HUES64 (cell line): ENCODE measurements around the gene LILRA2.
"Not testable (repeated sequence)": the region's sequence is repeated elsewhere in the genome, so short reads cannot be mapped to it uniquely, and the experiment has no call there.

ENCODE experiments used
- H3K27ac ChIP-seq: 2 replicates; pipeline ENCODE4 v1.7.0; 2013; ENCODE audit warnings: low read depth, low read length, inconsistent platforms
- H3K27me3 ChIP-seq: 2 replicates; pipeline ENCODE4 v1.6.1; 2013; ENCODE audit warnings: mild to moderate bottlenecking, low read length; ENCODE audit not compliant: insufficient read depth
- H3K36me3 ChIP-seq: 2 replicates; pipeline ENCODE4 v1.6.1; 2013; ENCODE audit warnings: mild to moderate bottlenecking, low read length; ENCODE audit not compliant: insufficient read depth
- H3K4me1 ChIP-seq: 2 replicates; pipeline ENCODE4 v1.6.1; 2013; ENCODE audit warnings: mild to moderate bottlenecking, low read length, moderate library complexity; ENCODE audit not compliant: insufficient read depth
- H3K4me3 ChIP-seq: 2 replicates; pipeline ENCODE4 v1.5.1; 2013; ENCODE audit warnings: mild to moderate bottlenecking, low read length, moderate library complexity
- H3K9ac ChIP-seq: 2 replicates; pipeline ENCODE4 v1.6.1; 2013; ENCODE audit warnings: mild to moderate bottlenecking, low read depth, low read length
- H3K9me3 ChIP-seq: 2 replicates; pipeline ENCODE4 v1.6.1; 2013; ENCODE audit warnings: low read depth, low read length; ENCODE audit not compliant: insufficient read depth
- WGBS: fragments of 150-250, 120-280 bp; methylation state at CpG from one replicate; pipeline ENCODE4 v1.1.7; 2013; ENCODE audit warnings: missing lambda C conversion rate; 5-methylcytosine and 5-hydroxymethylcytosine counted together

LILRA2 gene

DNA sequence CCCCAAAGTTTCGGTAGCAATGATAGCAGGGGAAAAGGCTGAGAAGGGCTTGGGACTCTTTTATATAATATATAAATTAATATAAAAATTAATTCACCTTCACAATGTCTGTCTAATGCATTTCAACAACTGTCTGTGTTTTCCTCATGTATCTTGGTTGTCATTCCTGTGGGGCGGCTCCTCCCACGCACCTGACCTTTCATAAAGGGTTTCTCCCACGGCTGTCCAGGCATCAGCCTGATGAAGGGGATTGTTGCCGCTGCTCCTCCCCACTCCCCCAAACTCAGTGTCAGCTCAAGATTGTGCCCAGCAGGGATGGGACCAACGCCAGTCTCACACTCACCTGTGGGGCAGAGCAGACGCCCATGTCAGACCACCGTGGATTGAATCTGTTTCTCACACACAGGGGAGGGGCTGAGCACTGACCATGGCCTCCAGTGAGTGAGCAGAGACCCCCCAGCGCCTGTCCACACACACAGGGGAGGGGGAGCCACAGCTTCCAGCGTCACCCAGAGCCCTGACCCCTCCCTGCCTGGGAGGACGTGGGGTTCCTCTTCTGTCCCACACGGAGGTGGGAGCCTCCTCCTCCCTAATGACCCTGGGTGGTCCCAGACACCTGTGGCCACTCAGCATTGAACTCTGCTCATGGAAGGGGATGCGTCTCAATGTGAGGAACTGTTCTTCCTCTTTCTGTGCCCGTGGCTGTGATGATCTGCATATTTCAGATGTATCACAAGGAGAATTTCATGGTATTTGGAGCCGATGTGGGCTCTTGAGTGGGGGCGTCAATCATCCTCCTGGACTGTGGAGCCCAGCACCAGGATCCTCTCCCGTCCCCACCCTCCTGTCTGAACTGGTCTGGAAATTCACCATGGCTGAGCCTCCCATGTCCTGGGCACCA, 1.6 kb upstream of the LILRA2 start:
- 69% methylated on average over 17 of the region's 17 CpGs for WGBS
- not testable (repeated sequence) for H3K27me3 ChIP-seq

GRCh38 chr19:54572696-54573311, 786 bp upstream of the LILRA2 start:
- H3K36me3 ChIP-seq = no peaks in the 10 kb centered on the region
- WGBS = 93% methylated on average over 8 of the region's 9 CpGs
- H3K9ac ChIP-seq = no peak overlapping the region
- H3K4me1 ChIP-seq = no peaks in the 10 kb centered on the region
- no peaks in the 10 kb centered on the region for H3K27me3 ChIP-seq
- H3K9me3 ChIP-seq = peaks cover 84% of the 10 kb centered on the region
- H3K27ac ChIP-seq = no peak overlapping the region
- H3K4me3 ChIP-seq = no peak overlapping the region

More for the DNA sequence above, 1.6 kb upstream of the LILRA2 start:
- not testable (repeated sequence) for H3K4me3 ChIP-seq, H3K27ac ChIP-seq, H3K36me3 ChIP-seq, H3K9ac ChIP-seq, H3K4me1 ChIP-seq
- H3K9me3 ChIP-seq = peaks cover 83% of the 10 kb centered on the region

GRCh38 chr19:54574051-54574450, 461 bp downstream of the LILRA2 start:
- Histone ChIP-seq H3K9ac (no peak overlapping the region), H3K4me1 (no peaks in the 10 kb centered on the region), H3K4me3 (no peak overlapping the region), H3K36me3 (no peaks in the 10 kb centered on the region), H3K27ac (no peak overlapping the region), H3K27me3 (no peaks in the 10 kb centered on the region), H3K9me3 (peaks cover 78% of the 10 kb centered on the region)
- 43% methylated on average over 4 of the region's 4 CpGs for WGBS

DNA sequence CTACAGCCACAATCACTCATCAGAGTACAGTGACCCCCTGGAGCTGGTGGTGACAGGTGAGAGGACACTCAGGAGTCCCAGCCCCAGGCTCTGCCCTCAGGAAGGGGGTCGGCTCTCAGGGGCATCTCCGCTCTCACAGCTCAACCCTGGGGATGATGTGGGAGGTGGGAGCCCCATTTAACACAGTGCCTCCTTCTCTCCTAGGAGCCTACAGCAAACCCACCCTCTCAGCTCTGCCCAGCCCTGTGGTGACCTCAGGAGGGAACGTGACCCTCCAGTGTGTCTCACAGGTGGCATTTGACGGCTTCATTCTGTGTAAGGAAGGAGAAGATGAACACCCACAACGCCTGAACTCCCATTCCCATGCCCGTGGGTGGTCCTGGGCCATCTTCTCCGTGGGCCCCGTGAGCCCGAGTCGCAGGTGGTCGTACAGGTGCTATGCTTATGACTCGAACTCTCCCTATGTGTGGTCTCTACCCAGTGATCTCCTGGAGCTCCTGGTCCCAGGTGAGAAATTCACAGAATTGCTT, 1.0 kb downstream of the LILRA2 start:
- Histone ChIP-seq H3K27ac (no peak overlapping the region), H3K4me1 (no peaks in the 10 kb centered on the region), H3K4me3 (no peak overlapping the region), H3K9ac (no peak overlapping the region), H3K36me3 (no peaks in the 10 kb centered on the region), H3K27me3 (no peaks in the 10 kb centered on the region), H3K9me3 (peaks cover 73% of the 10 kb centered on the region)
- 68% methylated on average over 12 of the region's 12 CpGs for WGBS

DNA sequence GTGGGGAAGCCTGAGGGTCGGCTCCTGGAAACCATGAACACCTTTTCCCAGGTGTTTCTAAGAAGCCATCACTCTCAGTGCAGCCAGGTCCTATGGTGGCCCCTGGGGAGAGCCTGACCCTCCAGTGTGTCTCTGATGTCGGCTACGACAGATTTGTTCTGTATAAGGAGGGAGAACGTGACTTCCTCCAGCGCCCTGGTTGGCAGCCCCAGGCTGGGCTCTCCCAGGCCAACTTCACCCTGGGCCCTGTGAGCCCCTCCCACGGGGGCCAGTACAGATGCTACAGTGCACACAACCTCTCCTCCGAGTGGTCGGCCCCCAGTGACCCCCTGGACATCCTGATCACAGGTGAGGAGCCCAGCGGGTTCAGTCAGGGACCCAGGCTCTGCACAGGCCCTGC, 1.6 kb downstream of the LILRA2 start:
- peaks cover 67% of the 10 kb centered on the region for H3K9me3 ChIP-seq
- not testable (repeated sequence) for H3K27ac ChIP-seq, H3K27me3 ChIP-seq, H3K9ac ChIP-seq, H3K4me3 ChIP-seq, H3K4me1 ChIP-seq, H3K36me3 ChIP-seq
- WGBS = 81% methylated on average over 9 of the region's 9 CpGs

DNA sequence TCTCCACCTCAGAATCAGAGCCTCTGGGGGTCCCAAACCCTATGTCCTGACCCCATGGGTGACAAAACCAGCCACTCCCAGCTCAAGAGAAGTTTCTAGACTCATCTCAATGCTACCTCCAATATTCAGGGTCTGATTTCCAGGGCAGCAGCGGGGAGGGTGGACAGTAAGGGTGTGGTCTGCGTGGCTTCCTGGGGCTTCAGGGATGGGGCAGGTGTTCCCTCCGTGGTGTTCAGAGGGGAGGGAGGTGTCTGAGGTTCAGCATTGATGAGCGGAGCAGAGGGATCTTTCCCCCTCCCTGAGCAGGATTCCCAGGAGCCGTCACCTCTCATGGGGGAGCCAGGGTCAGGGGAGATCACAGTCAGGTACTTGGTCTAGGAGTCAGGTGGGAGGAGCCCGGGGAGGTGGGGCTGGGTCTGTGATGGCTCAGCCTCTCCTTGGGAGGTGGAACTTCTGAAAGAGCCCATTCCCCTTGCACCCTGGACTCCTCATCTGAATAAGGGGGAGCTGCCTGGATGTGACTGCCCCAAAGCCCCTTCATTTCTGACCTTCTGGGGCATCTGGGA, 2.9 kb downstream of the LILRA2 start:
- Histone ChIP-seq H3K36me3 (no peaks in the 10 kb centered on the region), H3K4me3 (no peak overlapping the region), H3K4me1 (no peaks in the 10 kb centered on the region), H3K9me3 (peaks cover 54% of the 10 kb centered on the region), H3K9ac (no peak overlapping the region), H3K27ac (no peak overlapping the region), H3K27me3 (no peaks in the 10 kb centered on the region)
- 53% methylated on average over 6 of the region's 6 CpGs for WGBS

DNA sequence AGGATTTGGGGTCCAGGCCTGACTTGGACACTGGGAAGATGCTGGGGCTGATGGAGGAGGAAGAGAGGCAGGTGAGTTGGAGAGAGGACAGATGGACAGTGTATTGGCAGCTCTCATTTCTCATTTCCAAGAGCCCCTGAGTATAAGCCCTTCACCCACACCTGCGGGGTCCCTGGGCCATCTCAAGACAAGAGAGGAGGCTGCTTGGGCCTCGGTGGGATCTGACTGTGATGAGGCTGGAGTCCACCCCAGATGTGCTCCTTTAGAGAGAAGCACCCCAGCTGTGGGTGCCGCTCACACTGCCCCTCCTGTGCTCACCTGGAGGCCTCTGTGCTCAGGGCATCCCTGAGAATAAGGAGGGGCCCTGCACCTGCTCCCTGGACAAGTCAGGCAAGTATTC, 3.7 kb downstream of the LILRA2 start:
- WGBS = 55% methylated on average over 3 of the region's 3 CpGs
- Histone ChIP-seq H3K9ac (no peak overlapping the region), H3K36me3 (no peaks in the 10 kb centered on the region), H3K4me1 (no peaks in the 10 kb centered on the region), H3K27ac (no peak overlapping the region), H3K4me3 (no peak overlapping the region), H3K9me3 (peaks cover 47% of the 10 kb centered on the region), H3K27me3 (no peaks in the 10 kb centered on the region)

DNA sequence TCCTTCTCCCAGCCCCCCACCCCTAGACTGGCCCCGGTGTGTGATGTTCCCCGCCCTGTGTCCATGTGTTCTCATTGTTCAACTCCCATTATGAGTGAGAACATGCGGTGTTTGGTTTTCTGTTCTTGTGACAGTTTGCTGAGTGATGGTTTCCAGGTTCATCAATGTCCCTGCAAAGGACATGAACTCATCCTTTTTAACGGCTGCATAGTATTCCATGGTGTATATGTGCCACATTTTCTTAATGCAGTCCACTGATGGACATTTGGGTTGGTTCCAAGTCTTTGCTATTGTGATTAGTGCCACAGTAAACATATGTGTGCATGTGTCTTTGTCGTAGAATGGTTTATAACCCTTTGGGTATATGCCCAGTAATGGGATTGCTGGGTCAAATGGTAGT, 4.7 kb downstream of the LILRA2 start:
- not testable (repeated sequence) for H3K27ac ChIP-seq, H3K27me3 ChIP-seq, H3K9ac ChIP-seq, H3K4me3 ChIP-seq, H3K4me1 ChIP-seq, H3K36me3 ChIP-seq
- WGBS = 90% methylated on average over 5 of the region's 5 CpGs
- H3K9me3 ChIP-seq = peaks cover 44% of the 10 kb centered on the region

DNA sequence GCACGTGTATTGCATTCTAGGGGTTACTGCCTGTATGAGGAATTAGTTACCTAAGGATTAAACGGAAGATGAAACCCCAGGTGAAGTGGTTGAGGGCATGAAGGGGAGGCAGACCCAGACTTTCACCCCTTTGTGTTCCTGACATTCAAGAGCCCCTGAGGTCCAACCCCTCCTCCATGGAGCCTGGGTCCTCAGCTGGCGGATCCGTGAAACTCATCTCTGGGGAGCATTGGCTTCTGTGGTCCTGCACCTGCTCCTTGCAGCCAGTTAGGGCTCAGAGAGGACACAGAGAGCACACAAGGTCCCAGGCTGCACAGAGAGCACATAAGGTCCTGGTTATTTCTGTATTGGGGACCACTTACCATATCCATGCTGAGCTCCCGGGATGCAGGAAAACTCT, 12.8 kb downstream of the LILRA2 start:
- Histone ChIP-seq H3K9me3 (peaks cover 65% of the 10 kb centered on the region), H3K4me1 (no peaks in the 10 kb centered on the region), H3K4me3 (no peak overlapping the region), H3K9ac (no peak overlapping the region), H3K27ac (no peak overlapping the region), H3K36me3 (no peaks in the 10 kb centered on the region), H3K27me3 (no peaks in the 10 kb centered on the region)
- 76% methylated on average over 5 of the region's 5 CpGs for WGBS

DNA sequence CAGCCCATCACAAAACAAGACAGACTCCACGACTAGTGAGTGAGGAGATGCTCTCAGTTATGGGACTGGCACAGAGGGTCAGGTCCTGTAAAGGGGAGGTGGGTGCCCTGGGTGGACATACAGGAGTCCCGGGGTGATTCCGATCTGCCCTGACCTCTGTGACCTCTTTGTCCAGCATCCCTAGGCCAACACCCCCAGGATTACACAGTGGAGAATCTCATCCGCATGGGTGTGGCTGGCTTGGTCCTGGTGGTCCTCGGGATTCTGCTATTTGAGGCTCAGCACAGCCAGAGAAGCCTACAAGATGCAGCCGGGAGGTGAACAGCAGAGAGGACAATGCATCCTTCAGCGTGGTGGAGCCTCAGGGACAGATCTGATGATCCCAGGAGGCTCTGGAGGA, 13.4 kb downstream of the LILRA2 start:
- H3K36me3 ChIP-seq = no peaks in the 10 kb centered on the region
- no peak overlapping the region for H3K9ac ChIP-seq
- H3K27ac ChIP-seq = no peak overlapping the region
- H3K27me3 ChIP-seq = no peaks in the 10 kb centered on the region
- no peak overlapping the region for H3K4me3 ChIP-seq
- H3K4me1 ChIP-seq = no peaks in the 10 kb centered on the region
- 65% methylated on average over 7 of the region's 7 CpGs for WGBS
- peaks cover 70% of the 10 kb centered on the region for H3K9me3 ChIP-seq

DNA sequence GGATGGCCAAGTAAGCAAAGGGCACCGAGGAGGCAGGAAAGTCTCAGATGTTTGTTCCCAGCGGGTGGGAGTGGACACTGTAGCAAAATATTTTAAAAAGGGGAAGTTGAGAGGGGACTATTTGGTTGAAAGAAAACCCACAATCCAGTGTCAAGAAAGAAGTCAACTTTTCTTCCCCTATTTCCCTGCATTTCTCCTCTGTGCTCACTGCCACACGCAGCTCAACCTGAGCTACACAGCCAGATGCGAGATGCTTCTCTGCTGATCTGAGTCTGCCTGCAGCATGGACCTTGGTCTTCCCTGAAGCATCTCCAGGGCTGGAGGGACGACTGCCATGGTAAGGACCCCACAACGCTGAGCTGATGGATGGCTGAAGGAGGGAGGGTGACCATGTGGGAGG, 19.9 kb downstream of the LILRA2 start, which contains the start of gene LILRA1:
TSS of gene LILRA1 (plus strand) at position 188 of the 400 bp plus-strand sequence. CDS start 613 bp downstream, outside the sequence.
- 62% methylated on average over 6 of the region's 6 CpGs for WGBS
- not testable (repeated sequence) for H3K27me3 ChIP-seq, H3K9ac ChIP-seq, H3K4me1 ChIP-seq, H3K27ac ChIP-seq, H3K4me3 ChIP-seq, H3K36me3 ChIP-seq
- H3K9me3 ChIP-seq = peaks cover 80% of the 10 kb centered on the region
